ENCODE measurements around the gene WFIKKN1.
"Not testable (repeated sequence)": the region's sequence is repeated elsewhere in the genome, so short reads cannot be mapped to it uniquely, and the experiment has no call there.

Gene WFIKKN1

DNA sequence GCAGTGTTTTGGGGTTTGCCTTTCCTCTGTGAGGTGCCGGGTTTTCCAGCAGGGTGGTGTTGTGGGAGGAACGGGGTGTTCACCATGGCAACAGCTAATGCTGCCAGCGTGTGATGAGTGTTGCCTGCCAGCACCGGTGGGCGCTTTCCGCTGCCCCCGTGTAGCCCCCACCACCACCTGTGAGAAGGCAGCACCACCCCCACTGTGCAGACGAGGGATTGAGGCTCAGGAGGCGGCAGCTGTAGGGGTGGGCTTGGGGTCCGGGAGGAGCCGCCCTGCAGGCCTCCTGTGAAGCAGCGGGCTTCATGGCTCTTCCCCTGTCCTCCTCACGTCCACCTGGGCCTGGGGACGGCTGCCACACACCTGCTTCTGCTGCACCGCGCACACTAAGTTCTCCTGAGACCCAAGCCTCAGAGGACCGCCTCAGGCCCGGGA is 35.7 kb upstream of the WFIKKN1 start:
- Histone ChIP-seq H3K79me2 (ENCODE audit: insufficient read depth, low read length) (no peaks in the 10 kb centered on the region), H4K20me1 (ENCODE audit: insufficient read depth, low read length) (no peaks in the 10 kb centered on the region), H3K36me3 (ENCODE audit: insufficient read depth, low read length) (no peaks in the 10 kb centered on the region), H3K4me1 (ENCODE audit: insufficient read depth, low read length, severe bottlenecking) (peaks cover 27% of the 10 kb centered on the region), H3K27ac (ENCODE audit: low read depth, low read length, poor library complexity, severe bottlenecking) (no peak overlapping the region), H3K9me2 (ENCODE audit: low read depth, low read length) (no peaks in the 10 kb centered on the region), H3K9ac (ENCODE audit: low read length) (no peak overlapping the region), H3K9me3 (ENCODE audit: low read length) (no peaks in the 10 kb centered on the region), H3K27me3 (ENCODE audit: insufficient read depth, low read length) (no peaks in the 10 kb centered on the region), H3K4me2 (ENCODE audit: low read length) (no peak overlapping the region), H2AFZ (ENCODE audit: low read length) (no peak overlapping the region), H3K4me3 (ENCODE audit: low read depth, low read length, poor library complexity, severe bottlenecking) (no peak overlapping the region), H3F3A (ENCODE audit: insufficient read depth, low read length) (no peaks in the 10 kb centered on the region)
- no peak for TF ChIP-seq EZH2 (IDR thresholded peaks at IDR 0.05; ENCODE audit: borderline replicate concordance, low read length)
- TF ChIP-seq, protein P1, sequence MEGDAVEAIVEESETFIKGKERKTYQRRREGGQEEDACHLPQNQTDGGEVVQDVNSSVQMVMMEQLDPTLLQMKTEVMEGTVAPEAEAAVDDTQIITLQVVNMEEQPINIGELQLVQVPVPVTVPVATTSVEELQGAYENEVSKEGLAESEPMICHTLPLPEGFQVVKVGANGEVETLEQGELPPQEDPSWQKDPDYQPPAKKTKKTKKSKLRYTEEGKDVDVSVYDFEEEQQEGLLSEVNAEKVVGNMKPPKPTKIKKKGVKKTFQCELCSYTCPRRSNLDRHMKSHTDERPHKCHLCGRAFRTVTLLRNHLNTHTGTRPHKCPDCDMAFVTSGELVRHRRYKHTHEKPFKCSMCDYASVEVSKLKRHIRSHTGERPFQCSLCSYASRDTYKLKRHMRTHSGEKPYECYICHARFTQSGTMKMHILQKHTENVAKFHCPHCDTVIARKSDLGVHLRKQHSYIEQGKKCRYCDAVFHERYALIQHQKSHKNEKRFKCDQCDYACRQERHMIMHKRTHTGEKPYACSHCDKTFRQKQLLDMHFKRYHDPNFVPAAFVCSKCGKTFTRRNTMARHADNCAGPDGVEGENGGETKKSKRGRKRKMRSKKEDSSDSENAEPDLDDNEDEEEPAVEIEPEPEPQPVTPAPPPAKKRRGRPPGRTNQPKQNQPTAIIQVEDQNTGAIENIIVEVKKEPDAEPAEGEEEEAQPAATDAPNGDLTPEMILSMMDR (IDR thresholded peaks at IDR 0.05; ENCODE audit: low read length), result no peak

DNA sequence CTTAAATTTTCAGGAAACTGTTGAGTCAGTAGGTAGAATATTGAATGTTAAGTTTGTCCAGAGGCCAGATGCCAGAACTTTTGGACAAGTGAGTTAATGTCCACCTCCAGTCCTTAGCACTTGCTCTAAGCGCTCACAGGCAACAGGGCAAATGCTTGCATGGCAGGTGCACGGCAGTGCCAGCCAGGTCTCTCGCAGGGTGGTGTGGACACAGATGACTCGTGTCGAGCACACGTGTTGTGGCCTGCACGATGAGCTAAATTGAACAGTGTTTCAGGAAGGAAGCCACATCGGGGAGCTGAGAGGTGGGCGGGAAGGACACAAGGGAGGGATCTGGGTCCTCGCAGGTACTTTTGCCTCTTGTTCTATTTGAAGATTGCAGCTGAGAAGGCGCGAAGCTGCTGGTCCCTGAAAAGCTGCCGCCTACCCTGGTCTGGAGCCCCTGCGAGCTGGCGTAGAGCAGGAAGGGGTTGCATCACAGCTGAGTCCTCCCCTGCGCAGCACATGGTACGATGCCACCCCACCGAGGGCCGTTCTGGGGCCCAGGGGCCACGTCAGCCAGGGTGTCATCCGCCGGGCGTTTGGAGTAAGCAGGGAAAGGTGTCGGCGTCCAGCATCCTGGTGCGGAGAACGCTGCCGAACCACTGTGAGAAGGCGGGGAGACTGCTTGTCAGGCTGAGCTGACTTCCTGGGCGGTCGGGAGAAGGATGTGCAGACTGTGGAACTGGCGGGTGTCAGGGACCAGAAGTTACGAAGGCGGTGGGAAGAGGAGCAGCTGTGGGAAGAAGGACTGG is 34.6 kb upstream of the WFIKKN1 start:
- Histone ChIP-seq H3K9ac (ENCODE audit: low read length) (no peak overlapping the region), H3K4me2 (ENCODE audit: low read length) (no peak overlapping the region)

DNA sequence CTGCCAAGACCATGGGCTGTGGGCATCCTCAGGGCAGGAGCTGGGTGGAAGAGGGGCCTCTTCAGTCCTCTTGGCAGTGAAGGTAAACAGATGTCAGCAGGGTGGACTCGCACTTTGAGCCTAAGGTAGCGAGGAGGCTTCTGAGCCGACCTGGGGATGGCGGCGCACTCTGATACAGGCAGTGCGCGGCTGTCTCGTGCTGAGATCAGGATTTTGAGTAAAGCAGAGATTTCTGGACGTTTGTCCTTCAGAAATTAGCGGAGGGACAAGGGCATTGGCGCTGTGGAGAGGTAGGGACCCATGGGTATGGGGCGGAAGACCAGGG is 34.1 kb upstream of the WFIKKN1 start:
- Histone ChIP-seq H3K9ac (ENCODE audit: low read length) (no peak overlapping the region), H3K4me2 (ENCODE audit: low read length) (no peak overlapping the region), H3F3A (ENCODE audit: insufficient read depth, low read length) (no peaks in the 10 kb centered on the region), H3K27me3 (ENCODE audit: insufficient read depth, low read length) (no peaks in the 10 kb centered on the region), H3K79me2 (ENCODE audit: insufficient read depth, low read length) (no peaks in the 10 kb centered on the region), H3K9me3 (ENCODE audit: low read length) (no peaks in the 10 kb centered on the region), H3K4me1 (ENCODE audit: insufficient read depth, low read length, severe bottlenecking) (peaks cover 18% of the 10 kb centered on the region), H3K9me2 (ENCODE audit: low read depth, low read length) (no peaks in the 10 kb centered on the region), H2AFZ (ENCODE audit: low read length) (no peak overlapping the region), H3K27ac (ENCODE audit: low read depth, low read length, poor library complexity, severe bottlenecking) (no peak overlapping the region), H3K36me3 (ENCODE audit: insufficient read depth, low read length) (peaks cover 3% of the 10 kb centered on the region; the same call in 1 of the 2 replicates), H4K20me1 (ENCODE audit: insufficient read depth, low read length) (no peaks in the 10 kb centered on the region), H3K4me3 (ENCODE audit: low read depth, low read length, poor library complexity, severe bottlenecking) (no peak overlapping the region)
- no peak for TF ChIP-seq EZH2 (IDR thresholded peaks at IDR 0.05; ENCODE audit: borderline replicate concordance, low read length)
- TF ChIP-seq, protein P1 (IDR thresholded peaks at IDR 0.05; ENCODE audit: low read length), result no peak

More for the DNA sequence above, 34.6 kb upstream of the WFIKKN1 start:
- Histone ChIP-seq H3K79me2 (ENCODE audit: insufficient read depth, low read length) (no peaks in the 10 kb centered on the region), H3K4me3 (ENCODE audit: low read depth, low read length, poor library complexity, severe bottlenecking) (no peak overlapping the region), H3K36me3 (ENCODE audit: insufficient read depth, low read length) (peaks cover under 1% of the 10 kb centered on the region; the same call in 1 of the 2 replicates), H3K9me3 (ENCODE audit: low read length) (no peaks in the 10 kb centered on the region), H3F3A (ENCODE audit: insufficient read depth, low read length) (no peaks in the 10 kb centered on the region), H3K4me1 (ENCODE audit: insufficient read depth, low read length, severe bottlenecking) (peaks cover 19% of the 10 kb centered on the region), H3K27me3 (ENCODE audit: insufficient read depth, low read length) (no peaks in the 10 kb centered on the region), H2AFZ (ENCODE audit: low read length) (no peak overlapping the region), H4K20me1 (ENCODE audit: insufficient read depth, low read length) (no peaks in the 10 kb centered on the region), H3K9me2 (ENCODE audit: low read depth, low read length) (no peaks in the 10 kb centered on the region), H3K27ac (ENCODE audit: low read depth, low read length, poor library complexity, severe bottlenecking) (no peak overlapping the region)
- TF ChIP-seq, protein P1 (IDR thresholded peaks at IDR 0.05; ENCODE audit: low read length), result no peak
- no peak for TF ChIP-seq EZH2 (IDR thresholded peaks at IDR 0.05; ENCODE audit: borderline replicate concordance, low read length)

DNA sequence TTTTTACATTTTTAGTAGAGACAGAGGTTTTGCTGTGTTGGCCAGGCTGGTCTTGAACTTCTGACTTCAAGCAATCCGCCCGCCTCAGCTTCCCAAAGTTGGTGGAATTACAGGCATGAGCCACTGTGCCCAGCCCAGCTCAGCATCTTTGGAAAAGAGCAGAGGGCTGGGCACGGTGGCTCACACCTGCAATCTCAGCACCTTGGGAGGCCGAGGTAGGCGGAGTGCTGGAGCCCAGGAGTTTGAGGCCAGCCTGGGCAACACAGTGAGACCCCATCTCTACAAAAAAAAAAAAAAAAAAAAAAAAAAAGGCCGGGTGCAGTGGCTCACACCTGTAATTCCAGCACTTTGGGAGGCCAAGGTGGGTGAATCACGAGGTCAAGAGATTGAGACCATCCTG is 33.1 kb upstream of the WFIKKN1 start:
- peaks cover 13% of the 10 kb centered on the region for H3K4me1 ChIP-seq (ENCODE audit: insufficient read depth, low read length, severe bottlenecking)
- H3K9ac ChIP-seq (ENCODE audit: low read length); H3K9me3 ChIP-seq (ENCODE audit: low read length); H3K27me3 ChIP-seq (ENCODE audit: insufficient read depth, low read length); H3K79me2 ChIP-seq (ENCODE audit: insufficient read depth, low read length); H3K4me2 ChIP-seq (ENCODE audit: low read length); H4K20me1 ChIP-seq (ENCODE audit: insufficient read depth, low read length); H3K9me2 ChIP-seq (ENCODE audit: low read depth, low read length); H3K36me3 ChIP-seq (ENCODE audit: insufficient read depth, low read length); H3F3A ChIP-seq (ENCODE audit: insufficient read depth, low read length); H3K27ac ChIP-seq (ENCODE audit: low read depth, low read length, poor library complexity, severe bottlenecking); H3K4me3 ChIP-seq (ENCODE audit: low read depth, low read length, poor library complexity, severe bottlenecking); H2AFZ ChIP-seq (ENCODE audit: low read length): not testable (repeated sequence)
